GM18909 (cell line): ENCODE data around the gene FTH1.
"Not testable (repeated sequence)": the region's sequence is repeated elsewhere in the genome, so short reads cannot be mapped to it uniquely, and the experiment has no call there.

Experiments used
- ATAC-seq: cut with Tn5 transposase; IDR thresholded peaks from one replicate; pipeline ENCODE4 v1.9.1; 2021; ENCODE audit warnings: mild to moderate bottlenecking; ENCODE audit not compliant: unreplicated experiment, poor library complexity

Gene FTH1

DNA sequence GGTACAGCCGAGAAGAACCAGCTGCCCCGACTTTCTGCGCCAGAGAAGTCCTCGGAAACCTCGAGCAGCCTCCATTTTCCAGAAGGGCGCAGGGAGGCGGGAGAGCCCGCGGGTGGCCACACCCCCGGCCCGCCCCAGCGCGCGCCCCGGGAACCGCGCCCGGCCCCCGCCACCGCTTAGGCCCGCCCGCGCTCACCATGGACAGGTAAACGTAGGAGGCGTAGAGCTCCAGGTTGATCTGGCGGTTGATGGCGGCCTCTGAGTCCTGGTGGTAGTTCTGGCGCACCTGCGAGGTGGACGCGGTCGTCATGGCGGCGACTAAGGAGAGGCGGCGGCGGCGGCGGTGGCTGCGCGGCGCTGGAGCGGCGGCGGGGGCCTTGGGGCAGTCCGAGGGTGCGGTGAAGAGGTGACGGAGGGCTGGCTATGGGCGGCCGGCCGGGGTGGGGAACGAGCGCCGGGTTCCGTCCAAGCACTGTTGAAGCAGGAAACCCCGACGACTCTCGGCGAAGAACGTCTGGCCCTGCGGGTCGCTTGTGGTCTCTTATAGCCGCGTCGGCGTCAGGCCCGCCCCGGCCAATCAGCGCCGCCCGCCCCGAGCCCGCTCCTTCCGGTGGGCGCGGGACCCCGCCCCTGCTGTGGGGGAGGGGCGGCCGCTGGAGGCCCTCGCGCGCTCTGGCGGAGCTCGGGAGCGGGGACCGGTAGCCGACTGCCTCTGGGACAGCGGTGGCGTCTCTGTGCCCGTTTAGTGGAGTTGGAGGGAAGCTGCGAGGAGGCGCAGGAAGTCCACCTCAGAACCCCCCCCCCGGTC lies at the start of gene FTH1:
Gene FTH1 (minus strand): TSS at position 519 of the 808 bp plus-strand sequence. CDS start 209 bp downstream, at position 310.
- peak; percentile 47 for ATAC-seq

DNA sequence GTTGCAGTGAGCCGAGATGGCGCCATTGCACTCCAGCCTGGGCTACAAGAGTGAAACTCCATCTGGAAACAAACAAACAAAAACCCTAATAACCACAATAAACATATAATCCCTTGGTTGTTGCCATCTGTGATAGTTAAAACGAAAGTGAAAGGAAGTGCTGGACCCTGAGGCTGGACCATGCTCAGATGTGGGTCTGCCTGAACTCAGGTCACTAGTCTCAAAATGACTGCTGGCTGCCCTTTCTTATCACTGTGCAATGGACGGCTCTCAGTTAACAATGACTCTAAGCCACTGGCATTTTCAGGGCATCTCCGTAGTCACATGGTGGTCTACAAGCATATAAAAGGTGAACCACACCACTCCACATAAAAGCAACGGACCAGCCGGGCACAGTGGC lies 48.2 kb upstream of the FTH1 start:
- ATAC-seq: no peak

DNA sequence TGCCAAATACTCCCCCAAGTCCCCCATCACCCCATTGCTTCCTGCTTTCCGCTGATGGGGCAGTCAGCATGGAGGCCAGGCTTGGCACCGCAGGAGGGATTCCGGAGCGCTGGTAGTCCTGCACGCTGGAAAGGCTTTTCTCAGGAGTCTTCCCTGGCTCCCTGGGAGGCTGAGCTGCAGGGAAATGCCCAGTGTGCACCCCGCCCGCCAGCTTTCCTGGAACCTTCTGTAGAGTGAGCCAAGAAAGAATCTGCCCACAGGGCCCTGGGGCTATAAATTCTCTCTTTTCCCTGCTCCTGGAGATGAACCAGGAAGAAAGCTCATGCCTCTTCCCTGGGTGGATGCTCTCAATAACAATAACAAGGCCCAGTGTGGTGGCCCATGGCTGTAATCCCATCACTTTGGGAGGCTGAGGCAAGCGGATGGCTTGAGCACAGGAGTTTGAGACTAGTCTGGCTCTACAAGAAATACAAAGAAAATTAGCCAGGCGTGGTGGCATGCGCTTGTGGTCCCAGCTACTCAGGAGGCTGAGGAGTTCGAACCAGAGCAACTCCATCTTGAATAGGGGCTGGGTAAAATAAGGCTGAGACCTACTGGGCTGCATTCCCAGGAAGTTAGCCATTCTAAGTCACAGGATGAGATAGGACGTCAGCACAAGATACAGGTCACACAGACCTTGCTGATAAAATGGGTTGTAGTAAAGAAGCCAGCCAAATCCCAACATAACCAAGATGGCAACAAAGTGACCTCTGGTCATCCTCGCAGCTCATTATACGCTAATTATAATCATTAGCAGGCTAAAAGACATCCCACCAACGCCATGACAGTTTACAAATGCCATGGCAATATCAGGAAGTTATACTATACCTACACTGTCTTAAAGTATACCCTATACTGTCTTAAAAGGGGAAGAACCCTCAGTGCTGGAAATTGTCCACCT lies 46.4 kb upstream of the FTH1 start:
- no peak for ATAC-seq

DNA sequence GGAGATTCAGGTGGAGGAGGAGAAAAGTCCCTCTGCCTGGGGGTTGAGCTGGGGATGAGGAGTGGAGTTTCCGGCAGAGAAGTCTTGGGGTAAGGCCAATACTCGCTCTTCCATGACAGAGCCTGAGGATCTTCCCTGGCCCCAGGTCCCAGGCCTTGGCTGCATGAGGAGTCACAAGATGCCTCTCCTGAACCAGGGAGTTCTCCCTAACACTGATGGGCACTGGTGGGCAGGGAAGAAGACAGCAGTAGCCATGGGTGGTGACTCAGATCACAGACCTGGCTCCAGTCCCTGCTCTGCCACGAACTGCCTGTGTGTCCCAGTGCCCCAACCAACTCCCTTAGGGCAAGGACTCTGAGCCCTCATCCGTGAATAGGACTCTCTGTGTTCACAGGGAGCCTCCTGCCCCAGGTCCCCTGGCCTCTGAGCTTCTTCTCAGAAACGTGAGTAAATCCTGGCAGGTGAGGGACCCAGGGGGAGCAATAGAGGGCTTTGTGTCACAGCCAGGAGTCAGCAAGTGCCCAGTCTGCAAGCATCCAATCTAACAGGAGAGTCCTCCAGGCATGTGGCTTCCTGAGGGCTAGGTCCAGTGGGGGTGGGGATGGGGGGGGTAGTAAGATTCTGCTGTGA lies 45.5 kb upstream of the FTH1 start:
- no peak for ATAC-seq

DNA sequence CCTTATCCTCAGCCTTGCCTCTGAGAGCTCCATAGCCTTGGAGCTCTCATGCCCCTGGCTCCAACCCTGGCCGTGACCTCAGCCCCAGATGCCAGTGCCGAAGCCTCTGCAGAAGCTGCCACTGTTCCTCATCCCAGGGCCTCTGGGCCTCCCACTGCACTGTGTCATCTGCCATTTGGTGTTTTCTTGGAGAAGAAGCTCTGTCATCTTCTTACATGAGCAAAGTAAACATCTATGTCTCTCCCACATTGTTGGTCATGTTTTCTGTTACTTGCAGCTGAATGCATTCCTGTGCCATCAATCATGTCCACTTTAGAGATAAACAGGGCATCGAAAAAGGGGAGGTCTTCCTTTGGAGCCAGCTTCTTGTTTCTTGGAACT lies 45.0 kb upstream of the FTH1 start:
- no peak for ATAC-seq

DNA sequence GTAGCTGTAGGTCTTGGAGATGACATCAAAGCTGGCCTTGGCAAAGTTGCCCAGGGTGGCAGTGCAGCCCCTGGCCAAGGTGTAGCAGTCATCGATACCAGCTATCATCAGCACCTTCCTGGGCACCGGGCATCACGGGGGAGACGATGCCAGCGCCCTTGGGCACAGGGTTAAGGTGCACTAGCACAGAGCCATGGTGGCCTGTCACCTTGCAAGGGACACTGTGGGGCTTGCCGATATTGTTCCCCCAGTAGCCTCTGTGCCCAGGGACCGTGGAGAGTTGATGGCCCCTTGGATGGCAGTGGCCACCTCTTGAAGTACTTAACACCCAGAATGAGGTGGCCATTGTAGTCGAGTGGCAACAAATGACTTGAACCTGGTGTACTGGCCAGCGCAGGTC lies 44.4 kb upstream of the FTH1 start:
- ATAC-seq: no peak

DNA sequence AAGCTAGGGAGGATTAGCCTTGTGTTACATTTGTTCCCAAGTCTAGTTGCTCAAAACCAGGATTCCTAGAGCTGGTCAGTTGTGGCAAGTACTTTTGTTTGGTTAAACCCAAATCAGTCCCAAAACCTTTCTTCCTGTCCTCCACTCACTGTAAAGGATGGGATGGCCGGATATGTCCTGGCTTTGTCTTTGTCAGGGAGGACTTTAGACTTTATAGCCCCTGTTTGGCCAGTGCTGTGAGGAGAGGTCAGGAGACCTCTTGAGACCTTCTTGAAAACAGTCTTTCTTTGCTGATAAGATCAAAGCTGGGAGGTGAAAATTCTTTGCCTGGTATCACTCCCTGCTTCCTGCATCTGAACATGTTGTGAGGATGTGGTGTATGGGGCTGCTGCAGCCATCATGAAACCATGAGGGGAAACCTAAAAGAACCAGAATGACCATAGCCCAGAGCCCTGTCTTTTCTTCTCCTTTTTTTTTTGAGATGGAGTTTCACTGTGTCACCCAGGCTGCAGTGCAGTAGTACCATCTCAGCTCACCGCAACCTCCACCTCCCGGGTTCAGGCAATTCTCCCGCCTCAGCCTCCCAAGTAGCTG lies 43.6 kb upstream of the FTH1 start:
- no peak for ATAC-seq

DNA sequence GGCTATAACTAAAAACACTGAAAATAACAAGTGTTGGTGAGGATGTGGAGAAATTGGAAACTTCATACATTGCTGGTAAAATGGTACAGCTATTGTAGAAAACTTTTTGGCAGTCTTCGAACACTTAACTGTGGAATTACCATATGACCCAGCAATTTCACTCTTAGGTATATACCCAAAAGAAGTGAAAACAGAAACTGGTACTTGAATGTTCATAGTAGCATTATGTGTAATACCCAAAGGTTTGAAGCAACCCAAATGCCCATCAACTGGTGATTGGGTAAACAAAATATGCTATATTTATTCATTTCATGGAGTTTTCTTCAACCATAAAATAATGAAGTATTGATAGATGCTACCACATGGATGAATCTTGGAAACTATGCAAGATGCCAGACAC lies 40.8 kb upstream of the FTH1 start:
- ATAC-seq: no peak

DNA sequence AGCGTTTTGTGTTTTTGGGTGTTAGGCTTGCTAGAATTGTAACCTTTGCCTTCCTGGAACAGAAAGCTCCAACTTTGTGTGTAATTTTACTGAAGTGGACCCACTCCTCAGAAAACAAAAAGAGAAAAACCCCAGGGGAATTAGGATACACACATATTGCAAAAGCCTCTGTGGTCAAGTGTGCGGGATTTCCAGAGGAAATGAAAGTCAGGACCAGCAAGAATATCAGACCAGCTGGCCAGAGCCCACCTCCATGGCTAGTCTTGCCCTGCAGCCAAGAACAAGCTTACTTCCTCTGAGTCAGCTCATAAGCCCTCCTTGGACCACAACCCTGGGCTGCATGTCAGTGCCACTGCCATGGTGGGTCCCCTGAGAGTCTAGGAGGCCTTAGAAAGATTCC lies 37.0 kb upstream of the FTH1 start:
- ATAC-seq: no peak

DNA sequence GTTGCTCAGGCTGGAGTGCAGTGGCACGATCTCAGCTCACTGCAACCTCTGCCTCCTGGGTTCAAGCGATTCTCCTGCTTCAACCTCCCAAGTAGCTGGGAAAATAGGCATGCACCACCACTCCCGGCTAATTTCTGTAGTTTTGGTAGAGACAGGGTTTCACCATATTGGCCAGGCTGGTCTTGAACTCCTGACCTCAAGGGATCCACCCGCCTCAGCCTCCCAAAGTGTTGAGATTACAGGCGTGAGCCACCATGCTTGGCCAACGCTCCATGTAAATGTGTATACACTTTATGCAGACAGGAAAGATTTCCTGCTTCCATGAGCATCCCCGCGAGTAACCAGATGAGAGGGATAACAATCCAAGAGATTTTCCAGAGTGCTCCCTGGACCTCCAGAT lies 34.8 kb upstream of the FTH1 start:
- ATAC-seq: not testable (repeated sequence)

DNA sequence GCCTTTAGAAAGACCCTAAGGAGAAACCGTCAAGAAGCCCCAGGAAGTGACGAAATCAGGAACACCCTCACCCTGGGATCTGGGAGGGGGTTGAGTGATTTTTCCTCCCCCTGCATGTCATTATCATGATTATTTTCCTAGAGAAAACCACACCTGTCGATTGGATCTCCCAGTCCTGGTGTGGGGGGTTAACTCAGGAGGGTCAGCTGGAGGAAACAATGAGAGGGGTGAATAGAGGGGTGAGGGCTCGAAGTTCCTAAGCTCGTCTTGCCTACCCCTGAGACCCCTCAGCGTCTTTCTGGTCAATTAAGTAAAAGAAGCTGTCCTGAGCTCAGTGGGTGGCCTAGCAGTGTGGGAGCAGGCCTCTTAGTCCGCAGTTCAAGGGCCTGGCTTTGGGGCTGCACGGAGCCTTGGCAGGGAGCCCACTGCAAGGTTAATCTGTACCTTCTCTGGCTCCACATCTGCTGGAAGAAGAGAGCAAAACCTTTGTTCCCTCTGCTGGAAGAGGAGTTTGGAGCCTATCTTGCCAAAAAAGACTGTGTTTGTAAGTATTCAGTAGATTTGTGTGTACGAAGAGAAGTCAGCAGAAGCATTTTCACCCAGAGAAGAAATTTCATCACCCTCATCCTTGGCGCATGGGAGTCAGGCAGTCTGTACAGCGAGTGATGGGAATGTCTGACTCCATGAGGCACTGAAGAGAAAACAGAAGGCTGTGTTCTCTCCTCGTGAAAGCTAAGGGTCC lies 34.2 kb upstream of the FTH1 start:
- no peak for ATAC-seq

DNA sequence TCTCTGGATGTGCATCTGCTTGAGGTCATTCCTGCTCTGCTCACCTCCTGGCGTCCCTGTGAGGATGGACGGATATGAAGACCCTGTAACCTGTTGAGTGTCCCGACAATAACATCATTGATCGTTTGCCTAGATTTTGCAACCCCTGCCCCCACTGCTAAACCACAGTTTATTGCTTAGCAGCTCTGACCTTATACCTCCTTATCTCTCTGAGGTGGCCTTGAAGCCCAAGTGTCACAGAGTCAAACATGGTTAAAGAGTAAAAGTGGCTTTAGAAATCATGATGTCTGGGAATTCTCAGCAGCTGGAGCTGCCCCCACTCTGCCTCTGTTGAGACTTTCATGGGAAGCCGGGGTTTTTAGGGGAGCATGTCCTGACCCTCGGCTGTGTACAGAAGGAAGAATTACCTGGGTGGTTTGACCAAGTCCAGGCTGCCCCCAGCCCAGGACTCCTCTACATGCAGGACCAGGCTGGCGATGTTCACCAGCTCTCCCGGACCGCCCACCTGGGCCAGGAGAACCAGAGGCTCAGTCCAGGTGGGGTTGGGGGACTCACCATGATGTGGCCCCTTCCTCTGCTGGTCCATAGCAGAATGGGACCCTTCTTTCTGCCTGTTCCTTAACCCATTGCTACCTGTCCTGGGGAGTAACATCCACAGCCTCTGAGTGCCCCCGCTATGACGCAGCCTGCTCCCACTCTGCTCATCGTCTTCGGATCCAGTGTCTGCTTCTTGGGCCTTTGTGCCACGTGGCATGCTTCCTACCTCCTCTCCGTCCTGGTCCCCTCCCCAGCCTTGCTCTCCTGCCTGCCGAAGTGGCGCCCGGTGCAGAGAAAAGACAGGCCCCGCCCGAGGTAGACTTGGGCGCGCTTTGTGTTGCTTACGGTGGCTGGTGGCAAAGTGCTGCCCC lies 33.4 kb upstream of the FTH1 start:
- ATAC-seq: no peak

DNA sequence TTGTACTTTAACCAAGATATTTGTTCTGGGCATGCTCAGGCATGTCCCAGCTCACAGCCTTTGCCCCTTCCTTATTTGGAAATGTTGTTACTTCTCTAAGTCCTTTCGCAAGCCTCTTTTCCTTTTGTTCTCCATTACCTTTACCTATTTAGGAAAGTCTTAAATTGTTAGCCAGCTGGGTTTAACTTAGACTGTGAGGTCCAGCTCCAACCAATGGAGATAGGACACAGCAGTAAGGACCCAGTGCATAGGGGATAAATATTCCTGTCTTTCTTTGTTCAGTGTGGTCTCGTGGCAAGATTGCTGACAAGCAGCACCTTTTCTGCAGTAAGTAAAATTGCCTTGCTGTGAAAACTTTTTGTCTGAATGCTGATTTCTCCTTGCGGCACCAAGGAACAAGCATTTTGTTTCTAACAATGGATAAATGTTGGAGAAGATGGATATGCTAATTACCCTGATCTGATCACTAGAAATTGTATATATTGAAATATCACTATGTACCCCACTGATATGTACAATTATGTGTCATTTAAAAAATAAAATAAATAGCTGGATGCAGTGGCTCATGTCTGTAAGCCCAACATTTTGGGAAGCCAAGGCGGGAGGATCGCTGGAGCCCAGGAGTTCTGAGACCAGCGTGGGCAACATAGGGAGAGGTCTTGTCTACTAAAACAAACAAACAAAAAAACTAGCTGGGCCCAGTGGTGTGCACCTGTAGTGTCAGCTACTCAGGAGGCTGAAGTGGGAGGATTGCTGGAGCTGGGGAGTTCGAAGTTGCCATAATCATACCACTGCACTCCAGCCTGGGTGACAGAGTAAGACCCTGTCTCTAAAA lies 31.9 kb upstream of the FTH1 start:
- ATAC-seq: no peak

DNA sequence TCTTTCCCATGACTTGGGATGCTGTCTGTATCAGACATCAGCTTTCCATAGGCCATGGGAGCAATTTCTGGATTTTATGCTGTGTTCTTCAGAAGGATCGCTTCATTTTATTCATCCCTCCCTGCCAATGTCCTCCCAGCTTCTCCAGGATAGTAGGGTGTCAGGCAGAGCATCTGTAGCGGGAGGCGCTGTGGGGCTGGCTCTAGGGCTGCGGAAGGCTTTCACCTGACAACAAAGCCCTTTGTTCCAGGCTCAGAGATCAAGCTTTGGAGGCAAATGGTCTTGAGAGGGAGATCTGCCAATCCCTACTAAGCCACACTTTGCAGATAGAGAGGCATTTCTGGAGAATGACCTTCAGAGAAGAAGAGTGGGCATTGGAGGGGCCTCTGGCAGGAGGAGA lies 29.5 kb upstream of the FTH1 start:
- ATAC-seq: no peak

DNA sequence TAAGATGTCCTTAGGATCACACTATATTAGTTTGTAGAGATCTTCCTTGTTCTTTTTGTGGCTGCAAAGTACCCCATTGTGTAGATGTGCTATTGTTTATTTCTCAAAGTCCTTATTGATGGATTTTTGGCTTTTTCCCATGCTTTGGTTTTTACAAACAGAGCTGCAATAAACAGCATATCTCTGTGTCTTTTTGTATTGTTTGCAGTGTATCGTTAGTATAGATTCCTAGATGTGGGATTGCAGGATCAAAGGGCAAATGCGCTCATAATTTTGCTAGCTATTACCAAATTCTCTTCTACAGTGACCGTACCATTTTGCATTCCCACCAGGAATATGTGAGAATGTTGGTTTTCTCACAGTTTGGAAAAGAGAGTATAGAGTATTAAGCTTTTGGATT lies 27.5 kb upstream of the FTH1 start:
- no peak for ATAC-seq

DNA sequence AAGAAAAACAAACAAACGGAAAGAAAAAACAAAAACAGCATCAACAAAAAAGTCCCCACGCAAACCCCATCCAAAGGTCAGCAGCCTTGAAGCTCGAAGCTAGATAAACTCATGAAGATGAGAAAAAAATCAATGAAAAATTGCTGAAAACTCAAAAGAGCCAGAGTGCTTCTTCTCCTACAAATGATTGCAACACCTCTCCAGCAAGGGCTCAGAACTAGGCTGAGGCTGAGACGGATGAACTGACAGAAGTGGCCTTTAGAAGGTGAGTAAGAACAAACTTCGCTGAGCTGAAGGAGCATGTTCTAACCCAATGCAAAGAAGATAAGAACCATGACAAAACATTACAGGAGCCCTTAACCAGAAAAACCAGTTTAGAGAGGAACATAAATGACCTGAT lies 18.4 kb upstream of the FTH1 start:
- ATAC-seq: no peak

DNA sequence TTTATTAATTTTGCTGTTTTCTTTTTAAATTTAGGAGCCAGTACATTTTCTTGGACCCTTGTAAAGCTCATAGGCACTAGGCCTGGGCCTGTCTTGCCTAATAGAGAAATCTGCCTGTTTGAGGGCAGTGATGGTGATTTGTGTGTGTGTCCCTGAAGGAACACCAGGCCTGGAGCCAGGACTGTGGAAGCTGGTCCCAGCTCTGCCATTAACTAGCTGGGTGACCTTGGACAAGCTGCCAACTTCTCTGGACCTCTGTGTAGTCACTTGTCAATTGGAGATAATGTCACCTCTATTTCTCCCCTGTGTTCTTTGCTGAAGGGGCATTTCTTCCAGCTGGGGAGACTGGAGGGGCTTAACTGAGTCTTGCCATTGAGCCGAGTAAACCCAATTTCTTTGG lies 16.0 kb upstream of the FTH1 start:
- no peak for ATAC-seq
